Measurements from ENCODE around the gene LIFR.
A peak's percentile ranks its signal among the peaks of the same experiment; 100 is the strongest.

Gene LIFR

GRCh38 chr5:38555354-38556087, 925 bp downstream of the LIFR start:
- H3K27me3 ChIP-seq, result no peaks in the 10 kb centered on the region
- H3K4me1 ChIP-seq, result peaks cover 12% of the 10 kb centered on the region
- peaks cover 7% of the 10 kb centered on the region; the same call in 1 of the 2 replicates for H3K36me3 ChIP-seq
- TF ChIP-seq CTCF (IDR thresholded peaks at IDR 0.05; ENCODE audit: low read depth, low read length), result no peak
- DNase-seq, result no peak
- peak overlapping the region; percentile 88 for H3K4me3 ChIP-seq (ENCODE audit: low read depth, low read length)
- H3K9me3 ChIP-seq, result no peaks in the 10 kb centered on the region

- no peaks in the 10 kb centered on the region for H3K27me3 ChIP-seq
- H3K36me3 ChIP-seq, result peaks cover 7% of the 10 kb centered on the region; the same call in 1 of the 2 replicates
- no peaks in the 10 kb centered on the region for H3K9me3 ChIP-seq
- peak overlapping the region; percentile 88 for H3K4me3 ChIP-seq (ENCODE audit: low read depth, low read length)
- TF ChIP-seq CTCF (IDR thresholded peaks at IDR 0.05; ENCODE audit: low read depth, low read length), result no peak
- no peak for DNase-seq
- H3K4me1 ChIP-seq, result peaks cover 12% of the 10 kb centered on the region
These were observed 1.6 kb downstream of the LIFR start for GRCh38 chr5:38554861-38555260.

- Histone ChIP-seq H3K4me3 (ENCODE audit: low read depth, low read length) (peak overlapping the region; percentile 88), H3K4me1 (peaks cover 9% of the 10 kb centered on the region), H3K27me3 (no peaks in the 10 kb centered on the region), H3K9me3 (no peaks in the 10 kb centered on the region), H3K36me3 (peaks cover 7% of the 10 kb centered on the region; the same call in 1 of the 2 replicates)
- TF ChIP-seq CTCF (IDR thresholded peaks at IDR 0.05; ENCODE audit: low read depth, low read length), result no peak
- DNase-seq, result no peak
These were observed 2.0 kb downstream of the LIFR start for GRCh38 chr5:38554403-38554802.

DNA sequence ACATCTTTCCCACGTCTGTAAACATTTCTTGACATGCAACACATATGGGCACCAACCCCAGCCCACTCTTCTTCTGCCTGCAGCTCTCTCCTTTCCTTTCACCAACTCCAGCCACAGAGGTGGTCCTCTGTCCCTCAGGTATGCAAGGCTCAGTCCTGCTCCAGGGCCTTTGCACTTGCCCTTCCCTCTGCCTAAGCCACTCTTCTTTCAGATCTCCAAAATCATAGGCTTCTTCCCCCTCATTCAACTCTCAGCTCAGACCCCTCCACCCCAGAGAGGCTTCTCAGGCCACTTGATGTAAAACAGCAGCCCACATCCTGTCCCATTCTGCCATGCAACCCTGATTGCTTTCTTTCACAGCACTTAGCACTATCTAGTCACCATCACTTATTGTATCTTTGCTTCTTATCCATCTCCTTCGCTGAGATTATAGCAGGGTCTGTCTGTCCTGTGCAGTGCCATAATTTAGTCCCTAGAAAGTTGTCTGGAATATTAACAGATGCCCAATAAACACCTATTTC, 3.4 kb downstream of the LIFR start:
- no peak for DNase-seq
- H3K9me3 ChIP-seq, result no peaks in the 10 kb centered on the region
- H3K27me3 ChIP-seq, result no peaks in the 10 kb centered on the region
- H3K4me3 ChIP-seq (ENCODE audit: low read depth, low read length), result no peak overlapping the region
- H3K4me1 ChIP-seq, result peaks cover 19% of the 10 kb centered on the region
- peaks cover 7% of the 10 kb centered on the region; the same call in 1 of the 2 replicates for H3K36me3 ChIP-seq
- TF ChIP-seq CTCF (IDR thresholded peaks at IDR 0.05; ENCODE audit: low read depth, low read length), result no peak

DNA sequence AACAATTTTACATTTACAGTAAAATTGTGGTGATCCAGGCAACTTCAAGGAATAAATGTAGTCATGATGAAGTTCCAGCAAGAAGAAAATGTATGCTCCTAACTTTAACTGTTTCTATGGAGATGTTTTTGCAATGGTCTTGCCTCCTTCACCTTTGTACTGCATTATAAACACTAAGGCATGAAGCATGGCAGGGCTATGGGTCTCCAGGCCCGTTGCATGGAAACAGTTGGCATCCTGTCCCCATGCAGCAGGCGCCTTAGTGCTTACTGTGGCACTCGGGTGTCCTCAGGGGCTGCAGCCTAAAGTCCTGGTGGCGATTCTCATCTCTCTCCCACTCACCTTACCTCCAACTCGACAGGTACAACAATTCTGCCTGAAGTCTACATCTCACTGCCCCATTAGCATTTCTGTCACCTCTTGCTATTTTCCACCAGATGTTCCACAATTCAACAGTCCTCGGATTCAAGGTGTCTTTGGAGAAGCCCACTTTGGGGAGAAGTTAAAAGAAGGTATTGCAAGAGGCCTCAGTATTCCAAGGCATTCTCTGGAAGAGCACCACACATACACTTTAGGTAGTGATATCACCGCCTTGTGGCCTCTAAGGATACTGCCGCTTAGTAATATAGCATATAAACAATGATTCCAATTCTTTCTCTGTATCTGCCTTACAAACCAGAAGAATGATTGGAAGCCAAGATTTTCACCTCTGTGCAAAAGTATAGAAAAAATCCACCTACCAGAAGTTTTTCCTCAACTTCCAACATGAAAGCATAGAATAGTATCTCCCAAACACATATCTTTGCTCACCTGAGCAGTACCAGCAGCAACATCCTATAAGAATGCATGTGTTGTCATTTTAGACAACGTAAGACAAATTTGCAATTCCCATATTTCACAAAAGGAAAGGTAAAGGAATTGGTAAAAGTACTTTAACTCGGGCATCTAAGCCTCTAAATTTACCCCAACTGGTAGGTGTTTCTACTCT, 5.1 kb downstream of the LIFR start:
- peaks cover 7% of the 10 kb centered on the region; the same call in 1 of the 2 replicates for H3K36me3 ChIP-seq
- DNase-seq, result peak; percentile 56
- H3K9me3 ChIP-seq, result no peaks in the 10 kb centered on the region
- no peaks in the 10 kb centered on the region for H3K27me3 ChIP-seq
- H3K4me3 ChIP-seq (ENCODE audit: low read depth, low read length), result no peak overlapping the region
- peak; percentile 87 for TF ChIP-seq CTCF (IDR thresholded peaks at IDR 0.05; ENCODE audit: low read depth, low read length)
- peaks cover 19% of the 10 kb centered on the region for H3K4me1 ChIP-seq

Data from BE2C (cell line).